Breast epithelium (tissue), 4 donors: ENCODE data around the gene EHD4. TPM values are rescaled to one million over a fixed set of nuclear protein-coding genes. Genes with fewer than 3 reads are reported as not detected.

Source experiments
- DNase-seq, 2 donors: peaks; one replicate each; pipeline ENCODE4 v3.0.0-alpha.2; 2019; ENCODE audit warnings: low spot score in 2 of 2
- H3K27ac ChIP-seq, 2 donors: fragments of 200-600 bp; sonication (generic) in 1 of 2; one replicate each; pipeline ENCODE4 v1.5.1; 2016 to 2019; ENCODE audit warnings: mild to moderate bottlenecking in 1 of 2
- H3K27me3 ChIP-seq, 2 donors: fragments of 200-600 bp; sonication (generic) in 1 of 2; one replicate each; pipeline versions ENCODE4 v1.5.1 to v1.6.0; 2017 to 2019; ENCODE audit warnings: control low read depth in 1 of 2, mild to moderate bottlenecking in 1 of 2
- H3K36me3 ChIP-seq: fragments of 200-600 bp; one replicate; pipeline ENCODE4 v1.5.1; 2019
- H3K4me1 ChIP-seq, 2 donors: fragments of 200-600 bp; sonication (generic); one replicate each; pipeline ENCODE4 v1.5.1; 2016 to 2019; ENCODE audit warnings: control low read depth in 1 of 2
- H3K4me3 ChIP-seq, 3 donors: fragments of 200-600 bp; sonication (generic); 1 replicate in 2 of 3; 2 replicates in 1 of 3; pipeline ENCODE4 v1.5.1; 2016 to 2019; ENCODE audit warnings: mild to moderate bottlenecking in 3 of 3, moderate library complexity in 2 of 3
- H3K9me3 ChIP-seq, 2 donors: fragments of 200-600 bp; sonication (generic) in 1 of 2; one replicate each; pipeline ENCODE4 v1.5.1; 2016 to 2019; ENCODE audit warnings: control low read depth in 1 of 2
- CTCF ChIP-seq, 3 donors: fragments of 450-650 bp; IDR thresholded peaks; one replicate each; pipeline ENCODE4 v1.5.1; 2016 to 2017; ENCODE audit warnings: antibody characterized with exemption in 3 of 3, mild to moderate bottlenecking in 3 of 3, moderate library complexity in 3 of 3
- POLR2A ChIP-seq: fragments of 450-650 bp; IDR thresholded peaks from one replicate; pipeline ENCODE4 v1.6.1; 2016; ENCODE audit warnings: antibody characterized with exemption, mild to moderate bottlenecking, moderate library complexity
- POLR2AphosphoS5 ChIP-seq, 3 donors: sonication (generic); formaldehyde crosslinking; IDR thresholded peaks; one replicate each; pipeline ENCODE4 v1.6.1; 2017; ENCODE audit warnings: antibody characterized with exemption in 3 of 3
- intact Hi-C: fragments of 100-400 bp; cut with DNase I; formaldehyde crosslinking; loops from one replicate; pipeline ENCODE4 v1.15.1; 2023; ENCODE audit warnings: low total_unique reads
- total RNA-seq, 3 donors: library from RNA; depleted of rRNA; stranded (reverse); fragments of >200 nt; gene quantifications; one replicate each; pipeline ENCODE4 v1.1.0, GENCODE V29; 2016

EHD4 gene
- total RNA-seq, 3 donors from 2014 or later = 30.2 to 30.5 (median 30.4) TPM

GRCh38 chr15:41988896-41989572 lies 16.7 kb upstream of the EHD4 start:
- TF ChIP-seq POLR2AphosphoS5 (IDR thresholded peaks at IDR 0.05) = no peak
- TF ChIP-seq CTCF (IDR thresholded peaks at IDR 0.05) = no peak
- TF ChIP-seq POLR2A = no peak
- H3K27ac ChIP-seq = no peak overlapping the region
- H3K27me3 ChIP-seq = no peaks in the 10 kb centered on the region
- DNase-seq = peak in 1 of 2 donors; percentile 22
- H3K4me1 ChIP-seq = no peaks in the 10 kb centered on the region
- intact Hi-C loops = no loop called here
- H3K36me3 ChIP-seq = no peaks in the 10 kb centered on the region
- H3K9me3 ChIP-seq = no peaks in the 10 kb centered on the region
- no peak overlapping the region for H3K4me3 ChIP-seq

GRCh38 chr15:41987925-41988275 lies 15.5 kb upstream of the EHD4 start:
- no peaks in the 10 kb centered on the region for H3K36me3 ChIP-seq
- no peak for DNase-seq
- TF ChIP-seq CTCF (IDR thresholded peaks at IDR 0.05) (no peak), POLR2A (no peak)
- no peaks in the 10 kb centered on the region for H3K9me3 ChIP-seq
- no peak overlapping the region for H3K4me3 ChIP-seq
- no peak overlapping the region for H3K27ac ChIP-seq
- H3K27me3 ChIP-seq = no peaks in the 10 kb centered on the region
- H3K4me1 ChIP-seq = no peaks in the 10 kb centered on the region
- intact Hi-C loops = no loop called here

- H3K4me3 ChIP-seq = no peak overlapping the region
- no peaks in the 10 kb centered on the region for H3K27me3 ChIP-seq
- intact Hi-C loops = no loop called here
- H3K27ac ChIP-seq = no peak overlapping the region
- no peaks in the 10 kb centered on the region for H3K9me3 ChIP-seq
- TF ChIP-seq CTCF (IDR thresholded peaks at IDR 0.05) (no peak), POLR2A (no peak), POLR2AphosphoS5 (IDR thresholded peaks at IDR 0.05) (no peak)
- peak in 1 of 2 donors; percentile 45 for DNase-seq
- H3K4me1 ChIP-seq = no peaks in the 10 kb centered on the region
- H3K36me3 ChIP-seq = no peaks in the 10 kb centered on the region
Measured at GRCh38 chr15:41987246-41987924, 15.0 kb upstream of the EHD4 start.

GRCh38 chr15:41985236-41986160 lies 13.1 kb upstream of the EHD4 start:
- Histone ChIP-seq H3K27ac (no peak overlapping the region), H3K4me3 (no peak overlapping the region), H3K36me3 (no peaks in the 10 kb centered on the region), H3K9me3 (no peaks in the 10 kb centered on the region), H3K27me3 (no peaks in the 10 kb centered on the region), H3K4me1 (no peaks in the 10 kb centered on the region)
- TF ChIP-seq POLR2AphosphoS5 (IDR thresholded peaks at IDR 0.05) = no peak
- DNase-seq = no peak
- intact Hi-C loops = no loop called here

GRCh38 chr15:41984622-41985021 lies 12.3 kb upstream of the EHD4 start:
- no peaks in the 10 kb centered on the region for H3K36me3 ChIP-seq
- intact Hi-C loops = no loop called here
- H3K4me3 ChIP-seq = no peak overlapping the region
- no peaks in the 10 kb centered on the region for H3K4me1 ChIP-seq
- H3K9me3 ChIP-seq = no peaks in the 10 kb centered on the region
- H3K27me3 ChIP-seq = no peaks in the 10 kb centered on the region
- H3K27ac ChIP-seq = no peak overlapping the region
- TF ChIP-seq POLR2AphosphoS5 (IDR thresholded peaks at IDR 0.05) = no peak
- no peak for TF ChIP-seq POLR2A
- TF ChIP-seq CTCF (IDR thresholded peaks at IDR 0.05) = no peak
- peak in 1 of 2 donors; percentile 22 for DNase-seq
